GM19372 (cell line): ENCODE results near the gene LARP4B.
"Not testable (repeated sequence)": the region's sequence is repeated elsewhere in the genome, so short reads cannot be mapped to it uniquely, and the experiment has no call there.

ENCODE experiments used
- ATAC-seq: cut with Tn5 transposase; IDR thresholded peaks from one replicate; pipeline ENCODE4 v1.9.1; 2021; ENCODE audit warnings: mild to moderate bottlenecking, low read depth, moderate library complexity; ENCODE audit not compliant: unreplicated experiment

Gene LARP4B

GRCh38 chr10:776772-777171 lies 154.7 kb downstream of the LARP4B start:
- no peak for ATAC-seq

- ATAC-seq = no peak
Measured at GRCh38 chr10:775245-776075, 156.0 kb downstream of the LARP4B start.

DNA sequence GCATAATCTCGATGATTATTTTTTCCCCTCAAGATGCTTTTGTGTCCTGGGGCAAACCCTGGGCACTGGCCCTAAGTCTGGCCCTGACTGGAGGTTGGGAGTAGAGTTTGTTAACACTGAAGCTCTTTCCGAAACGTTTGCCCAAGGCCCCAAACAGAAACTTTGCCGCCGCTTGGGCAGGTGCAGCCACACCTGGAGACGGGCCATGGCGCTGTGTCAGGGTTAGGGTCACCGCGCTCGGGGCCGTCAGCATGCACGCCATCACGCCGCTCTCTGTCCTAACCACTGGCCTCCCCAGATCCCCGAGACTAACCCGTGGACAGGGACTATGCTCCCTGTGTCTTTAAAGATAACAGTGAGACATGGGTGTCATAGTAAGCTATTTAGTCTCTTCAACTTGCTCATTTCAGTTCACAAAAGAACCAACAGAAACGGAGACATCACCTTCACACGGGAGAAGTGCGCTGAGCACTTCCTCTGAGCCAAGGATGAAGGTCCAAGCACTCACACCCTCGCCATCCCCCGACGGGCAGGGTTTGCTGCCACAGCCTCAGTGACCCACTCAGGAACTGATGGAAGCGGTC lies 156.8 kb downstream of the LARP4B start:
- no peak for ATAC-seq

DNA sequence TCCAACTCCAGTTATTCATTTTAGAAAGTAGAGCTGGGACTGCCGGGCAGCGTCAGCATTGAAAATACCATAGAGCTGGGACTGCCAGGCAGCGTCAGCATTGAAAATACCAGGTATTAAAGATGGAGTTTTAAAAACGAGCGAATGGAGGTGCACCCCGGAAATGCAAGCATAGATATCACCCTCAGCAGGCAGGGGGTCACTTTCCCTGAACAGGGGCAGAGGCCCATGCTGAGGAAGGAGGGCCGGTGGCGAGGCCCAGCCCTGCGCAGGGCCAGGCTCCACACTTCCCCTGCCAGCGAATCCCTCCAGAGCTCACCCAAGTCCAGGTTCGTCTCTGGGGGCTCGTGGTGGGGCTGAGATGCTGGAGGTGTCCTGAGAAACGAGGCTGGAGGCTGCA lies 157.3 kb downstream of the LARP4B start:
- ATAC-seq = no peak

DNA sequence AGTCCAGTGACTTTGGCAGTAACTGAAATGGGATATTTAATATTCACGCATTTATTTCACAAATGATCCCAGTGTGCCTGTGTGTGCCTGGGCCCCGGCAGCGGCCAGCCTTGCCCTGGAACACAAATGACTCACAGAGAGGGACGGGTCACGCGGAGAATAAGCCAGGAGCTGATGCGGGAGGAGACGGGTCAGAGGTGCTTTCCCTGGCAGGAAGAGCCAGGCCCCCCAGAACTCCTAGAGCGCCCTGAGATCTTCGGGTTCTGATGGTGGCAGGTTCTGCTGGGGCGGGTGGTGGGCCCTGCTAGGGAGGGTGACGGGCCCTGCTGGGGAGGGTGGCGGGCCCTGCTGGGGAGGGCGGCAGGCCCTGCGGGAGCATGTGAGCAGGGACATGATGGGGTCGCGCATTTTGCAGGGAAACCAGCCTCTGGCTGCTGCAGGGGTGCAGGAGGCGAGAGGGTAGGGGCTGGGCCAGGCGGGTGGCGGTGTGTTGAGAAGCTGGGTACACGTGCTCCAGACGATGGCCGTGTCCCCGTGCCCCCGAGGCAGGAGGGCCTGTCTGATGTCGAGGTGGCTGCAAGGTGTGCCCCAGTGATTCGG lies 157.8 kb downstream of the LARP4B start:
- no peak for ATAC-seq

DNA sequence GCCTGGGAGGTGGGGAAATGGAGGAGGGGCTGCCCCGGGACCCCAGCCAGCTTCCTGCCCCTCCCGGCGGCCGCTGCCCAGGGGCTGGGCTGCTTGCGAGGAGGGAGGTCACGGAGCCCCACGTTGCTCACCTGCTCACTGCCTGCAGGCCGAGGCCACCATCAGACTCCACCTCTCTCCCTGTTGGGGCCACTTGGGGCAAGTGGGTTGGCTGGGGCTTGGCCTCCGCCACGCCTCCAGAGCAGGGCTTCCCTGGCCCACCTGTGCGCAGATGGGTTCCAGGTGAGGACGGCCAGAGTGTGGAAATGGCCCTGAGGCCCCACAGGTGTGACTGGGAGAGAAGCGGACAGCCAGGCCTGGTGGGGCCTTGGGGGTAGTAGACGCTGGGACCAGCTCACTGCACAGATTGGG lies 159.3 kb downstream of the LARP4B start:
- ATAC-seq = no peak

GRCh38 chr10:771647-772046 lies 159.9 kb downstream of the LARP4B start:
- ATAC-seq = no peak

- ATAC-seq = no peak
Measured at GRCh38 chr10:770975-771374, 160.5 kb downstream of the LARP4B start.

DNA sequence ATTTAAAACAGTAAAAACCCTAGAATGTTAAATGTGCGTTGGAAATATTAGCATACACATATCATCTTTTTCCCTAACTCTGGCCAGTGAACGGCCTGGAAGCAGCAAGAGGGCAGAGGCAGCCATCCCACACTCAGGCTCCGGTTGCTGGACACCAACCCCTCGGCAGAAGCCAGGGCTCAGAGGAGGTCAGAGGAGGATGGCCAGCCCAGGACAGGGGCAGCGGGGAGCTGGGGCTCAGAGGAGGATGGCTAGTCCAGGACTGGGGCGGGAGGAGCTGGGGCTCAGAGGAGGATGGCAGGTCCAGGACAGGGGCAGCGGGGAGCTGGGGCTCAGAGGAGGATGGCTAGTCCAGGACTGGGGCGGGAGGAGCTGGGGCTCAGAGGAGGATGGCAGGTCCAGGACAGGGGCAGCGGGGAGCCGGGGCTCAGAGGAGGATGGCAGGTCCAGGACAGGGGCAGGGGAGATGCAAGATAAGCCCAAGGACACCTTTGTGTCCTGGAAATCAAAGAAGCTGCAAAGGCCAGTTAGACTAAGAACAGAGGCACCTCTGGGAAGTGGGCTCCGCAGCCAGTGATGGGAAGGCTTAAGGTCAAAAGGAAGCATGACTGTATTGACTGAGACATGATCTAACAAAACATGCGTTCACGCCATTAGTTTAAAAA lies 161.3 kb downstream of the LARP4B start:
- ATAC-seq = not testable (repeated sequence)

DNA sequence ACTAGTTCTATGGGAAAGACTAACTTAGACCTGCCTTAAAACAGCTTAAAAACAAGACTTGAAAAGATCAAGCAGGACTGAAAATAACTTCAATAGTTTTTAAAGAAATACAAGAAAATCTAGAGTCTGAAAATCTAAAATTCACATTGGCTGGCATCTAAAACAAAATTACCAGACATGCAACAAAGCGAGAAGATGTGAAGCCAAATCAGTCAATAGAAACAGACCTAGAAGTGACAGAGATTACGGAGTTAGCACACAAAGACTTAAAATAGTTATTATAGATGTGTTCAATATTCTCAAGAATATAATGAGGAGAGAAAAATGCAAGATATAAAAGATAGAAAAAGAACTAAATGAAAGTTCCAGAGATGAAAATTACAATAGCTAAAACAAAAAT lies 163.7 kb downstream of the LARP4B start:
- no peak for ATAC-seq

- ATAC-seq = no peak
Measured at GRCh38 chr10:767211-767610, 164.3 kb downstream of the LARP4B start.

DNA sequence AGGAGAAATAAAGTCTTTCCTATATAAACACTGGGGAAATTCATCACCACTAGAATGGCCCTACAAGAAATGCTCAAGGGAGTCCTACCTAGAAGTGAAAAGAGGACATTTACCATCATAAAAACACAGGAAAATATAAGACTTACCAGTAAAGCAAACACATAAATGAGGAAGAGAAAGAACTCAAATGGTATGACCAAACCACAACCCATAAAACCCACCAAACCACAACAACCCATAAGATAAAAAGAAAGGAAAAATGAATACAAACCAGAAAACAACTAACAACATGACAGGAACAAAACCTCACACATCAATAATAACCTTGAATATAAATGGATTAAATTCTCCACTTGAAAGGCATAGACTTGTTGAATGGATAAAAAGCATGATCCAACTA lies 170.1 kb downstream of the LARP4B start:
- no peak for ATAC-seq

GRCh38 chr10:760622-761021 lies 170.9 kb downstream of the LARP4B start:
- ATAC-seq = no peak

DNA sequence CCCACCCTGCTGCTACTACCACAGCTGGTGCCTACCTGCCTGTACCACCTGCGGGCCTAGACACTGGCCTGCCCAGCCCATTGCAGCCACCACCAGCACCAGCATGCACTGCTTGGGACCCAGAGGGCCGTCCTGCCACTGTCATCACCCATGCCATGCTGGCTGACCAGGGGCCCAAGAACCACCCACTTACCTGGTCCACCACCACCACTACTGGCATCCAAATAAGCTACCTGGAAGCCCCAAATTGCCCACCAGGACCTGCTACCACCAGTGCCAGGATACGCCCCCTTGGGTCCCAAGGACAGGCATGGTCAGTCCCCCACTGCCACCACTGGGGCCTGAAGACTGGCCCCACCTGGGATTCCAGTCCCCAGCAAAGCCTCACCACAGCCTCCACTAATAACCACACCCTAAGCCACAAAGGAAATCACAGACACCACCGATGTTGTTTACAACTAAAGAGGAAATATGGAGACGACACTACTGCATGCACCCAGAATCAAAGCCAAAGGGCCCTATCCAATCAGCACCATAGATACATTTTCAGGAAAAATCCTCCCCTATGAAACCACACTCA lies 171.5 kb downstream of the LARP4B start:
- no peak for ATAC-seq
